ENCODE results near the gene PITX1. TPM values are rescaled to one million over a fixed set of nuclear protein-coding genes. Genes with fewer than 3 reads are reported as not detected.

PITX1 gene
- total RNA-seq, 1 donor from 2014 or later = 23.8 TPM

DNA sequence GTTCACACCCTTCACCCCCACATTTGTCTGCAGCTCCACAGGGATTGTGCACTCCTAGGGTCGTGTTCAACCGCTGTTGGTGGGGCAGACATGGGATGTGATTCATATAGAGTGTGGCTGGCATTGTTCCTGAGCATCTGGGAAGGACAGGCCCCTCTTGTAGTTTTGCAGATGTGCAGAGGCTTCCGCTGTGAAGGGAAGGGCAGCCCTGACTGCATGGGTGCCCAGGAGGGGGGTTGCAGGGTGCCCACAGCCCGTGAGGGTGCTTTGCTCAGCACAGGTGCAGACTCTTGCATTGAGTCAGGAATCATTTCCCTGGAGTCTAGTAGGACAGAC, 30.2 kb upstream of the PITX1 start:
- no peak for DNase-seq (ENCODE audit: low spot score in 2 of 2)
- Histone ChIP-seq H3K27ac (no peak overlapping the region), H3K36me3 (no peaks in the 10 kb centered on the region), H3K9me3 (no peaks in the 10 kb centered on the region), H3K4me1 (no peaks in the 10 kb centered on the region), H3K27me3 (no peaks in the 10 kb centered on the region), H3K4me3 (no peak overlapping the region)
- intact Hi-C loops (cut with DNase I) = no loop called here
- no peak for TF ChIP-seq CTCF (IDR thresholded peaks at IDR 0.05)

GRCh38 chr5:135063511-135064234, 29.6 kb upstream of the PITX1 start:
- H3K4me3 ChIP-seq = no peak overlapping the region
- no peak for DNase-seq (ENCODE audit: low spot score in 2 of 2)
- no peaks in the 10 kb centered on the region for H3K4me1 ChIP-seq
- H3K27ac ChIP-seq = no peak overlapping the region
- H3K9me3 ChIP-seq = no peaks in the 10 kb centered on the region
- no peaks in the 10 kb centered on the region for H3K36me3 ChIP-seq
- no peak for TF ChIP-seq CTCF (IDR thresholded peaks at IDR 0.05)
- intact Hi-C loops (cut with DNase I) = no loop called here
- no peaks in the 10 kb centered on the region for H3K27me3 ChIP-seq

DNA sequence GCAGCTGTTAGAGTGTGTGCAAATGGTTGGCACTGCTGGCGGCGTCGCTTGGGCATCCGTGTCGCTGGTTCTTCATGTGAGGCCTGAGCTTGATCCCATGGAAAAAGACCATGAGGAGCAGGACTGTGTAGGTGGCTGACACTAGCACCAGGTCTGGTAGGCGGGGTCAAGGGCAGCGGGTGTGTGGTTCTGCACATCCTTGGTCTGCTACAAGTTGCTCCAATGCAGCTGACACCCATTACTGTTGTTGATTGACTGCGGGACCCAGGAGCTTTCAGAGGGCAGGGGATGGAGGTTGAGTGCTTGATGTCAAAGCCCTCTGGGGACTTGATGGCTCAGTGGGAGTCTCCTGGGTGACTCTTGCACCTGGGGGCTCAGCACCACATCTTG, 29.0 kb upstream of the PITX1 start:
- intact Hi-C loops (cut with DNase I) = no loop called here
- H3K27ac ChIP-seq = no peak overlapping the region
- no peak for DNase-seq (ENCODE audit: low spot score in 2 of 2)
- no peaks in the 10 kb centered on the region for H3K36me3 ChIP-seq
- H3K4me1 ChIP-seq = no peaks in the 10 kb centered on the region
- H3K9me3 ChIP-seq = no peaks in the 10 kb centered on the region
- TF ChIP-seq CTCF (IDR thresholded peaks at IDR 0.05) = no peak
- H3K4me3 ChIP-seq = no peak overlapping the region
- no peaks in the 10 kb centered on the region for H3K27me3 ChIP-seq

GRCh38 chr5:135062216-135063055, 28.4 kb upstream of the PITX1 start:
- DNase-seq (ENCODE audit: low spot score in 2 of 2) = no peak
- Histone ChIP-seq H3K4me1 (no peaks in the 10 kb centered on the region), H3K36me3 (no peaks in the 10 kb centered on the region), H3K27ac (no peak overlapping the region), H3K9me3 (no peaks in the 10 kb centered on the region), H3K27me3 (no peaks in the 10 kb centered on the region), H3K4me3 (no peak overlapping the region)
- intact Hi-C loops (cut with DNase I) = no loop called here
- no peak for TF ChIP-seq CTCF (IDR thresholded peaks at IDR 0.05)

DNA sequence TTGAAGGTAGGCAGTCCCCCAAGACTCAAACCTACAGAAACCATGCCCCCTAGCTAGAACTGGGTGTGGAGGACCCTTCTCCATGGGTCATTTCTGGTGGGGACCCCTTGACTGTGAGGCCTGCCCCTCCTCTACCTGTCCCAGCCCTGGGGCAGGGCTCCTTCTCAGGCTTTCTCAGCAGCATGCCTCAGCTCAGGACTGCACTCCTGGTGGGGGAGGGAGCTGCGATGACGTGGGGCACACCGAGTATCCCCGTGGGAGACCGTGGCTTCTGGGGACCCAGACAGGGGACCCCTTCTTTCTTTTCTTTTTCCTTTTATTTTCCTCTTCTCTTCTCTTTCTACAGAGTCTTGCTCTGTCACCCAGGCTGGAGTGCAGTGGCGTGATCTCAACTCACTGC, 27.0 kb upstream of the PITX1 start:
- no peak for DNase-seq (ENCODE audit: low spot score in 2 of 2)
- Histone ChIP-seq H3K4me3 (no peak overlapping the region), H3K4me1 (peaks cover under 1% of the 10 kb centered on the region in 2 donors), H3K27ac (no peak overlapping the region), H3K27me3 (no peaks in the 10 kb centered on the region), H3K9me3 (no peaks in the 10 kb centered on the region), H3K36me3 (no peaks in the 10 kb centered on the region)
- no peak for TF ChIP-seq CTCF (IDR thresholded peaks at IDR 0.05)
- intact Hi-C loops (cut with DNase I) = no loop called here

Measured in ascending aorta (tissue), 2 donors.